SH-SY5Y (cell line): ENCODE measurements around the gene ELP6.

Experiments used
- GATA2 ChIP-seq: IDR thresholded peaks from 2 replicates; pipeline ENCODE4 v1.6.1; 2011; ENCODE audit warnings: mild to moderate bottlenecking, low read depth, low read length
- GATA3 ChIP-seq: IDR thresholded peaks from 2 replicates; pipeline ENCODE4 v1.6.1; 2011; ENCODE audit warnings: low read depth, mild to moderate bottlenecking, low read length, moderate library complexity

GRCh38 chr3:47536967-47537366 is 23.5 kb upstream of the ELP6 start:
- no peak for TF ChIP-seq GATA2
- no peak for TF ChIP-seq GATA3
